ENCODE data around the gene OR5A2.
"Not testable (repeated sequence)": the region's sequence is repeated elsewhere in the genome, so short reads cannot be mapped to it uniquely, and the experiment has no call there.

Gene OR5A2, protein sequence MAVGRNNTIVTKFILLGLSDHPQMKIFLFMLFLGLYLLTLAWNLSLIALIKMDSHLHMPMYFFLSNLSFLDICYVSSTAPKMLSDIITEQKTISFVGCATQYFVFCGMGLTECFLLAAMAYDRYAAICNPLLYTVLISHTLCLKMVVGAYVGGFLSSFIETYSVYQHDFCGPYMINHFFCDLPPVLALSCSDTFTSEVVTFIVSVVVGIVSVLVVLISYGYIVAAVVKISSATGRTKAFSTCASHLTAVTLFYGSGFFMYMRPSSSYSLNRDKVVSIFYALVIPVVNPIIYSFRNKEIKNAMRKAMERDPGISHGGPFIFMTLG

DNA sequence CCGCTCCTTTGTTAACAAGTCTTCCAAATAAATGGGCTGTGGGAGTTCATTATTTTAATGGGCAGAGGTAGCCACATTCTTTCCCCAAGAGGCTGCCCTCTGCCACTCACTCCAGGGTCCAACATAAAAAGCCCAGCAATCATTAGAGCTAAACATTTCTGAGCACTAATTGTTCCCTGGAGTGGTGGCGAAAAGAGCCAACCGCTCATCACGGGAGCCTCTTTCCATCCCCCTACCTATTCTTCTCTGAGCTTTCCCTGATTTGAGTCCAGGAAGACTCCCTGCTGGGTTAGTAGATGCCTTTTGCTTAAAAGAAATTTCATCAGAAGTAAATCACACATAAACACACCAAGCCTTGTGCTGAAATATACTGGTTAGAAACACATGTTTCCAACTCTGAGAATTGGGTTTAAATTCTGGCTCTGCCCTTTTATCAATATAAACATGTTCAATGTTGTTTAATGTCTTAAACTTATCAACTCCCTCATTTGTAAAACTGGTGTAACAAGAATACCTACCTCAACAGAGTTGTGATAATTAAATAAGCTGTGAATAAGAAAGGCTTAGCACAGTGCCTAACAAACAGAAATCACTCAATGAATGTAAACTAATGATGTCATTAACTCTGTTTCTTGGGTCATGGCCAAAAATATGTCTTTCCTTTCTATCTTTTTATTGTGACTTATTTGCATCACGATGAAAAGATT lies at the start of gene OR5A2:
TSS of gene OR5A2 (minus strand) at position 53 of the 707 bp plus-strand sequence. CDS start 3,460 bp downstream, outside the sequence.
- DNase-seq = no peak

DNA sequence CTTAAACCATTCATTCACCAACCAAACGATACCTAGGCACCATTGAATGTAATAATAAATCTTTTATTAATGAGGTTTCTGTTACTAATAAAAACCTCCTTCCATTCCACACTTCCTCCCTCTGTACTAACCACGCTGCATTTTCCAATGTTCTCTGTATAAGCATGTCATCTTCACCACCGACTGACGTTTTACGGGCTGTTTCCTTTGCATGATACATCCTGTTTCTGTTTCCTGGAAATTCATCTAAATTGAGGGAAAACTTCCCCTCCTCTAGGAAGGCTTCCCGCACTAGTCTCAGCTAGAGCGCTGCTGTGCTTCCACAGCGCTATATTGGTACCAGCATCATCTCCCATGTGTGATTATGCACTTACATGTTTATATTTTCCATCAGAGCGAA lies 49.0 kb upstream of the OR5A2 start:
- no peak for DNase-seq

DNA sequence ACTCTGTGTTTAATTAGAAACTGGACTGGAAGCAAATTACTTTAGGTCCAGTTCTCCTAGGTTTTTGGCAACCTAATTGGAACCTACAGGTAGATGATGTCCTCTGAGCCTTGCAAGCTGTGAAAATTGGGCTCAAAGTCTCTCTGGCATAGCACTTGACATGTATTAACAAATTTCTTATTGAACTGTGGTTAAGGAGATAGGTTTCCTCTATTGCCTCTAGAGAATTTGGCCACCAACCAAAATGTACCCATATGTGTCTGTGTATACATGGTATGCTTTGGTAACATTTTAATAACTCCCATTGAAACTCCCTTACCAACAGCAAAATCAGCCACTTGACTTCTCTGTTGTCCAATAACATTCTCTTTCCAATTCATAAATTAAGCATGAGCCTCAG lies 46.8 kb upstream of the OR5A2 start, which contains the start of gene OR4D10:
TSS of gene OR4D10 (plus strand) at position 301 of the 400 bp plus-strand sequence. CDS start 4,115 bp downstream, outside the sequence.
- no peak for DNase-seq

DNA sequence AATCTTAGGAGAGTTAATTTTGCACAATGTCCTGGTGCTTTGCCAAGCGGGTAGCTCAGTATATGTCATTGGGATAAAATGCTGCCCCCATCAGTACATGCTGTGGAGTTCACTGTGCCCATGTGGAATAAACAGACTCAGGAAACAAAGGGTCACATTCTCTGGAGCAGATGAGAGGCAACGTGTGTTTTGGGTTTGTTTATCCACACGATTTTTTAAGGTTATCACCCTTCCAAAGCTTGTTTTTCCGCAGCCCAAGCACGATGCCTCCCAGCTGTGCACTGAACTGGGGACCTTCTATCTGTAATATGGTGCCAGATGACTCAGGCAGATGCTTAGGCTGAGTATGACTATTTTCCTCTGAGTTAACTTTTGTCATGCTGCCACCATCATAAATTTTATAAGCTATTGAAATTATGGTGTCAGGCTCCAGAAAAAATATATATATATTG lies 37.0 kb upstream of the OR5A2 start:
- no peak for DNase-seq

DNA sequence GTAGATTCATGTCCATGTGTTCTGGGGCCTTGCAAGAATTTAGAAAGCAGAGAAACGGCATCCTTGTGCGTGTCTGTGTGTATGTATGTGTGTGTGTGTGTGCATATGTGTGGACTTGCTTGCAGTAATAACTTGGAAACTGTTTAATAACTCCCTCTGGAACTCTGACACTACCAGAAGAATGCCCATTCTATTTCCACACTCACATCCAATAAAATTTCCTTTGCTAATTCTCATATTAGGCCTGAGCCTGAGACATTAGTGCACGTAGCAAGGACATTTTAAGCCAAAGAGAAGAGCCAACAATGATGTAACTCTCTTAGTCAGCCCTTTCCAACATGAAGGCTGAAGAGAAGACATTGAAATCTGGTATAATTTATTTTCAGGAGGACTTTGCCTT lies 33.7 kb upstream of the OR5A2 start:
- no peak for DNase-seq

DNA sequence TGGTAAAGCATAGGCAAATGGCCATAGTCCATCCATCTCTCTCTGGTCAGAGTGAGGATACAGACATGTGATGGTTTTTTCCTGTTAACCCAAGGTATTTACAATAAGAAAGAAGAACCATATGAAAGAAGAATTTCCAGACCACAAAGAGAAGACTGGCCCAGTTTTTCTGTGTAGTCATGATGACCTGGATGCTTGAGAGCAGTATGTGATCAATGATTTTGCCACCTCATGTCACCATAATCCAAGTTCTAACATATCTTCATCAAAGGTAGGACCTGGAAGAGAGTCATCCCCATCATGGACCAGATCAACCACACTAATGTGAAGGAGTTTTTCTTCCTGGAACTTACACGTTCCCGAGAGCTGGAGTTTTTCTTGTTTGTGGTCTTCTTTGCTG lies 30.4 kb upstream of the OR5A2 start, which contains the start of gene OR4D6:
TSS of gene OR4D6 (plus strand) at position 301 of the 400 bp plus-strand sequence. CDS start at position 301, 0 bp downstream.
- DNase-seq = no peak

DNA sequence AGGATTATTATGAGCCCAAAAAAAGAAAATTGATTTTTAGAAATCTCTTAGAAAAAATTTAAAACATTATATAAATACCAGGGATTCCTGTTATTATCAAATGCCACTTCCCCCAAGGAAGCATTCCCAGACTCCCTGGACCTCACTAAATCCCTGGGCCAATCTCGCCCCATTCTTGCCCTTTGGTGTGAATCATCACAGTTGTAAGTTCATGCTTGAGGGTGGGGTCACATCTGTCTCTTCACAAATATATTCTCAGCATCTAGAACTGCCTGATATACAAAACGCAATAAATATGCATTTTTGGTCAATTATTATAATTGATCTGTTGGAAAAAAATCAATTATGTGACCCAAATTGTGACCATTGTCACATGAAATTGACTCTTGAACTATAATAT lies 22.3 kb upstream of the OR5A2 start:
- no peak for DNase-seq

DNA sequence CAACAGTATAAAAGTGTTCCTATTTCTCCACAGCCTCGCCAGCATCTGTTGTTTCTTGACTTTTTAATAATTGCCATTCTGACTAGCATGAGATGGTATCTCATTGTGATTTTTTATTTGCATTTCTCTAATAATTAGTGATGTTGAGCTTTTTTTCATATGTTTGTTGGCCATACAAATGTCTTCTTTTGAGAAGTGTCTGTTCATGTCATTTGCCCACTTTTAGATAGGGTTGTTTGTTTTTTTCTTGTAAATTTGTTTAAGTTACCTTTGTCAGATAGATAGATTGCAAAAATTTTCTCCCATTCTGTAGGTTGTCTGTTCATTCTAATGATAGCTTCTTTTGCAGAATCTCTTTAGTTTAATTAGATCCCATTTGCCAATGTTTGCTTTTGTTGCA lies 19.4 kb upstream of the OR5A2 start:
- DNase-seq = not testable (repeated sequence)

DNA sequence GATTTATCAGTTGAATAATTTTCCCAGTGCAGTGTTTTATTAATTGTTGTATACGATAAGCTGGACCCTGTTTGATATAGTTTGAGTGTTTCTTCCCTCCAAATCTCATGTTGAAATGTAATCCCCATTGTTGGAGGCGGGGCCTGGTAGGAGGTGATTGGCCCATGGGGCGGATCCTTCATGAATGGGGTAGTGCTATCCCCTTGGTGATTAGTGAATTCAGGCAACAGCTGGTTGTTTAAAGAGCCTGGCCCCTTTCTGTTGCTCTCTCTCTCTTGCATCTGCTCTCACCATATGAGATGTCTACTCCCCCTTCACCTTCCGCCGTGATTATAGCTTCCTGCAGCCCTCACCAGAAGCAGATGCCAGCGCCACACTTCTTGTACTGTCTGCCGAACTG lies 11.6 kb upstream of the OR5A2 start:
- DNase-seq = no peak

DNA sequence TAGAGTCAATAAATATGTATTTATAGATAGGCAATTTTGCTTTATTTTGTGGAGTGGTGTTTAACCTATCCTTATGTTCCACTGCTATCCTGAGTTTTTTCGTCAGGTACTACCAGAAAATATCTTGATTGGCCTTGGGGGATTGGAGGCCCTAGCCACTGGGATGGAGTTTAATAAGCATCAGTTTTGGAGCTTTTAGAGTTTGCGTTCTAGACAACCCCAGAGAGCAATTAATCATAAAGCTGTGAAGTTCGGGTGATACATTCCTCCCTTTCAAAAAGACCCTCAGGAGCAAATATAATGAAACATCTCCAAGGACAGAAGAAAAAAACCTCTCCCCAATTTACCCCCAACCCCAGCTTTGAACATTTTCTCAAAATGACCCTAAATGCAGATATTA lies 10.0 kb upstream of the OR5A2 start, which contains the start of gene OR5A1:
TSS of gene OR5A1 (plus strand) at position 301 of the 400 bp plus-strand sequence. CDS start 6,700 bp downstream, outside the sequence.
- no peak for DNase-seq

DNA sequence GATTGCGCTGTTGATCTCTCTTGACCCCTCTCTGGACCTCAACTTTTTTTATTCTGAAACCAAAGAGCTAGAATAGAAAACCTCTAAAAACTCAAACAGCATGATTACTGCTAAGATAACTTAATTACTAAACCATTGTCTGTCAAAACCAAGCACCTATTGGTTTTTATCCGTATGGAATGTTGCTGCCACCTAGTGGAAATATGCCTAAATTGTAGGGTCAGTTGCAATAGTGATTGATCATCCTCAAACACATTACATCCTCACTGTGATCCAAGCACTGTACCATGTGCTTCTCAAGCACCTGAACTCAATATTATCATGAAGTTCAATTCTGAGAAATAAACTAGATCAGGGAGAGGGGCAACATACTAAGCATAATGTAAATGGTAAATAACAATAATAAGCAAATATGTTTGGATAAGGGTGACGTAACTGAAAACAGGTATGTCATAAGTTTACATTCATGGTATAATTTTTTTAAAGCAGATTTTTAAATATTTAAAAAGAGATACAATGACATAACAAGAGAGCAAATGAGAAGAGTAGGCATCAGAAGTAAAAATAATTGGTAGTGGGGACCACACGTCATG lies 3.8 kb upstream of the OR5A2 start:
- DNase-seq = no peak

DNA sequence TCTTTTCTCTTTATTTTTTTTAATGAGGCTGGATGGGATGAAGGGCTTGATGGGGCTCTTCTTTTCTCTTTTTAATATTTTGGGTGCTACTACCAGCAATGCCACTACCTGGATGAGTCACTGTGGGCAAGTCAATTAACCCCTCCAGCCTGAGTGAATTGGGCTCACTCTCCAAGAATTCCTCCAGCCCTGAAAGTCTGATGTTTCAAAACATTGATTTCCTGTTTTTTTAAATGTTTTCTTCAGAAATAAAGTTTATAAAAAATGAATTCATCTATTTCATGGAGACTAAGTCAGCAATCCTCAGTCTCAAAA lies 812 bp upstream of the OR5A2 start:
- DNase-seq = no peak

DNA sequence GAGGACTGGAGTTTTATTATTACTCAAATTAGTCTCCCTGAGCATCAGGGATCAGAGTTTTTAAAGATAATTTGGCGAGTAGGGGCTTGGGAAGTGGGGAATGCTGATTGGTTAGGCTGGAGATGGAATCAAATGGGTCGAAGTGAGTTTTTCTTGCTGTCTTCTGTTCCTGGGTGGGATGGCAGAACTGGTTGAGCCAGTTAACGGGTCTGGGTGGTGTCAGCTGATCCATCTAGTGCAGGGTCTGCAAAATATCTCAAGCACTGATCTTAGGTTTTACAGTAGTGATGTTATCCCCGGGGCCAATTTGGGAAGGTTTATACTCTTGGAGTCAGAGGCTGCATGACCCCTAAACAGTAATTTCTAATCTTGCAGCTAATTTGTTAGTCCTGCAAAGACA lies 1.1 kb downstream of the OR5A2 start:
- DNase-seq = no peak

DNA sequence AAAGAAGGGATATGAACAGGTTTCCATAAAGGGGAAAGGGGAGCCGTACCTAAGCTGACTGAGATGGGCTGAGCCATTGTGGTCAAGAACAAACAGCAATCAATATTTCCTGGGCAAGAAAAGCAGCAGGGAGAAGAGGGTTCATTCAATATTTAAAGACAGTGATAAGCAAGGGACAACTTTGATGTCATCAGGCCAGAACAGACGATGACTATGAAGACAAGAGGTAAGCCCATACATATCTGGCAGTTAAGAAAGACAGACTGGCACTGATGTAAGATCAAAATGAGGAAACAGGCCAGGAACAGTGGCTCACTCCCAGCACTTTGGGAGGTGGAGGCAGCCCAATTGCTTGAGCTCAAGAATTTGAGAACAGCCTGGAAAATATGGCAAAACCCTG lies 2.4 kb downstream of the OR5A2 start:
- no peak for DNase-seq

DNA sequence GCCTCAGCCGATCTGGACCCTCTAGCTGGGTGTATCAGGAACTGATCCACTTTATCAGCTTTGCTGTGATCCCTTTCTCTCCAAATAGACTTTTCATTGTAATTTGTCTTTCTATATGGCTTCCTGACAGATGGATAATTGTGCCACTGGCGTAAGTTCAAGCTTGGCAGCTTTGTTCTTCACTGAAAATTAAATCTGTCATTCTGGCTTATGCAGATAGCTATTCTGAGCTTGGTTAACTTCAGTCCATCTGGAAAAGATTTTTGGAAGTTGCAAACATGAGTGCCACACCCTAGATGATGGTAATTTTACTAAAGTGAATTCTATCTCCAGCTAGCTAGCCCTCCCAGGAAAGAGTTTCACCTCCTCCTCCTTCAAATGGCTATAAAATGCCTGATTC lies 8.1 kb downstream of the OR5A2 start:
- DNase-seq = no peak

DNA sequence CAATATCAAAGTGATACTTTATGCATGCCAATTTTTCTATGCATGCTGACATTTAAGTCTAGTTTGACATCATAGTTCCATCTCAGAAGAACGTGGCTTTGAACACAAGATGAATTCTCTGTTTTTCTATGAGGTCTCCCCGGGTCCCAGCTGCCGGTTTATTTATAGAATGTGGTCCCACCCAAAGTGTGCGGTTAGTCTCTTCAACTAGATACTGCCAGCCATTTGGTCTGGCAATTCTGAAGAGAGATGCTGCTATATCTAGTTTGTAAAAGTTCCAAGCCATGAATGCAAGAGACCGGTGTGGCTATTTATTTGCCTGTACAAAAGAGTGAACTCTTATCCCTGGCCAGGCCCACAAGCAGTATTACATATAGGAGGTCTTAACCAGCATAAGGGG lies 9.2 kb downstream of the OR5A2 start:
- DNase-seq = no peak

DNA sequence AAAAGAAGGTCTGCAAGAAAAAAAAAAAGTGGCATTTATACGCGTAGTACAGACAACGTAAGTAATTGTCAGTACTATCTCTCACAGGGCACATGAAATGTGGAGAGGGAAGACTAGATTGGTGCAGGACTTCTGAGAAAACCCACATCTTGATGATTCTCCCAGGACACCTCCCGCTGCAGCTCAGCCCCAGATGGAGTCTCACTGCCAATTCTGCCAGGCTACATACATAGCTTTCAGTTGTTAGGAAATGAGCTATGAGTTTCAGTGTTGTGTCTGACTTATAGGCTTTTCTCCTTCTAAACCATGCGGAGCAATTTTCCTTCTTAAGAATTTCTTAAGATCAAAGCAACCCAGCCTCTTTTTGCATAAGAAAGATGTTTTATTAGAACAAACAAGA lies 9.6 kb downstream of the OR5A2 start:
- DNase-seq = no peak

DNA sequence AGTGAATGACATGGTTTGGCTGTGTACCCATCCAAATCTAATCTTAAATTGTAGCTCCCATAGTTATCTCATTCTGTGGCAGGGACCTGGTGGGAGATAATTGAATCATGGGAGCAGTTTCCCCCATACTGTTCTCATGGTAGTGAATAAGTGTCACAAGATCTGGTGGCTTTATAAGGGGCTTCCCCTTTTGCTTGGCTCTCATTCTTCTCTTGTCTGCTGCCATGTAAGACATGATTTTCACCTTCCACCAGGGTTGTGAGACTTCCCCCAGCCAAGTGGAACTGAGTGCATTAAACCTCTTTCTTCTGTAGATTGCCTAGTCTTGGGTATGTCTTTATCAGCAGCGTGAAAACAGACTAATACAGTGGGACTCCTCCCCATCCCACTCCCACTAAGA lies 11.1 kb downstream of the OR5A2 start:
- DNase-seq = no peak

DNA sequence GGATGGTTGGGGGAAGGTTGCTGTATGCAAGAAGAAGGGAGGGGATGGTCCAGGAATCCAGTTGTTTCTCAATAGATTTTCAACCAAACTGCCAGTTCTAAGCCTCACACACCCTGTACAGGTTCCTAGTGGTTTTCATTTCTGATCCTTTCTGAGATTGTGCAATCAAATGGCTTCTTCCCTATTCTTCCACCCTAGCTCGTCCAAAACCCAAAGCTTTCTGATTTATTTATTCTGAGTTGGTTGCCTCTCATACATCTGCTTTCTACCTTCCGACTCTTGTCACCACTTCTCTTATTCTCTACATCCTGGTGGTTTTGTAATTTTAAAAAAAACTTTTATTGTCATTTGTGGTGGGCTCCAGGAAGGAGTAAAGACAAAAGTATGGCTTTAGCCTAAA lies 12.6 kb downstream of the OR5A2 start:
- DNase-seq = no peak

DNA sequence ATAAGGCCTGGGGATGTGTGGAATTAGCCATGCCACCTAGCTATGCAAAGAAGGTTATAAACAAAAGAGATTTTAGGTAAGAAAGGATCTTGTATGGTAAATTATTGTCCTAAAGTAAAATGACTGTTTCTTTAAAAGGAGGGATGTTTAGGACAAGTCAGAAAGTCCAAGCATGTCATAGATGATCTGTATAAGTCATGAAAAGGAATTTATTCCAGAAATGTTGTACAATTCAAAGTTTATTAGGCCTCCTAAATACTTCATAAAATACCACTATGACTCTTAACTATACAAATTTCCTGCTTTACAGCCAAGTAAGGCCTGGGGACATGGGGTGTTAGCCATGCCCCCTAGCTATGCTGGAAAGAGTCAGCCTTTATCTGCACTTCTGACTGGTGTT lies 22.7 kb downstream of the OR5A2 start:
- DNase-seq = no peak

DNA sequence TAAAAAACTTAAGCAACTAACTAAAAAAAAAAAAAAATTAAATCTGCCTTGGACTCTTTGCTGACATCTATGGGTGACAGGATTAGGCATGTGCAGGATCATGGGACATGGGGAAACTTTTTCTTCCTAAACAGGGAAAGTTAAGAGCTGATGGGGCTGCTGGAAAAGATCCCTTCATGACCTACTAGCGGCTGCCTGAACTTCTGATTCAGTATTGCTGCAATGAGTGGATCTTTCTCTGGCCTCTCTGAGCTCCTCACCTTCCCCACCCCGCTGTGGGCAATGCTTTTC lies 25.0 kb downstream of the OR5A2 start:
- no peak for DNase-seq

DNA sequence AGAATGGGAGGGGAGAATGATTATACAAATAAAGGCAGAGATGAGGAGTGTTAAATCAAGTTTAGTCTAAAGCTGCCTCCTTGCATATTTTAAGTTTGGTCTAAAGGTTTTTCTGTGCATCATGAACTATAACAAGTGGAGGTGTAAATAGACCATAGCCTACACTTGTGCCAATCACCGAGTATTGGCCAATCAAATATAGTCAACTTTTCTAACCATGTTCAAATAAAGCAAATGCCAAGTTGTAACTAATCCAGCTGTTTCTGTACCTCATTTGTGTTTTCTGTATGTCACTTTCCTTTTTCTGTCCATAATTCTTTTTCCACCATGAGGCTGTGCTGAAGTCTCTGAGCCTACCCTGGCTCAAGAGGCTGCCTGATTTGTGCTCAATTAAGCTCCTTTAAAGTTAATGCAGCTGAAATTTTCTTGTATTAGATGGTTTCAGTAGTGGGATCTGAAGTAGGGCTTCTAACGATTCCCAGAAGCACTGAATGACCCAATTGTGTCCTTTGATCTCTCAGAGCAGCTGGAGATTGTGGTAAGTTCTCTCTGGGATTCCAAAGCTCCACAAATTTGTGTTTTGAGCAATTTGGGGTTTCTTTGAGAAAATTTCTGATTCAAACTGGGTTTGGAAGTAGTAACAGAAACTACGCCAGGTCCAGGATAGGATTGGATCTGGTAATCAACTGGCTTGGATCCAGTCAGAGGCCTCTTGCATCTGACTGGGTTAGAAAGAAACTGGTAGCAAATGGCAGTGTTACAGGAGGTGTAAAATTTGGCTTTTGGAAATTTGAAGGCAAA lies 25.6 kb downstream of the OR5A2 start:
- no peak for DNase-seq

DNA sequence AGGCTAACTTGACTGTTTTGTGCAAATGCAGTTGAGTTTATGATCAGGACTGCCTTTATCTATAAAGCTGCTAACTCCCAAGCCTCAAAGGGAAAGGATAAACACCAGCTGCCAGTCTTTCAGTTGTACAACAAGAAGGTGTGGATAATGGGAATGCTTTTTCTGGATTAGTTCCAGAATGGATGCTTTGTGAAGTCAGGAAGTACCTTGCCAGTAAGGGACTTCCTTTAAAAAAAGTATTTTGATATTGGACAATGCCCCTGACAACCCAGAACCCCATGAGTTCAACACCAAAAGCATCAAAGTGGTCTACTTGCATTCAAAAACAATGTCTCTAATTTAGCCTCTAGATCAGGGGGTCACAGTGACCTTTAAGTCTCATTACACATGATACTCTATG lies 32.0 kb downstream of the OR5A2 start:
- no peak for DNase-seq
